B cell (primary cell): Measurements from ENCODE around the gene SRD5A1.

Experiments used
- EZH2 ChIP-seq: IDR thresholded peaks from 2 replicates; pipeline ENCODE4 v1.6.1; 2012; ENCODE audit warnings: borderline replicate concordance, low read depth, mild to moderate bottlenecking, moderate library complexity, low read length; ENCODE audit not compliant: insufficient read depth, poor library complexity, severe bottlenecking
- TF ChIP-seq, protein P1 (sequence below): fragments of 200-600 bp; IDR thresholded peaks from one replicate; pipeline ENCODE4 v1.8.0; 2022; ENCODE audit warnings: antibody characterized with exemption, mild to moderate bottlenecking

GRCh38 chr5:6722015-6722414, 88.8 kb downstream of the SRD5A1 start:
- TF ChIP-seq, protein P1, sequence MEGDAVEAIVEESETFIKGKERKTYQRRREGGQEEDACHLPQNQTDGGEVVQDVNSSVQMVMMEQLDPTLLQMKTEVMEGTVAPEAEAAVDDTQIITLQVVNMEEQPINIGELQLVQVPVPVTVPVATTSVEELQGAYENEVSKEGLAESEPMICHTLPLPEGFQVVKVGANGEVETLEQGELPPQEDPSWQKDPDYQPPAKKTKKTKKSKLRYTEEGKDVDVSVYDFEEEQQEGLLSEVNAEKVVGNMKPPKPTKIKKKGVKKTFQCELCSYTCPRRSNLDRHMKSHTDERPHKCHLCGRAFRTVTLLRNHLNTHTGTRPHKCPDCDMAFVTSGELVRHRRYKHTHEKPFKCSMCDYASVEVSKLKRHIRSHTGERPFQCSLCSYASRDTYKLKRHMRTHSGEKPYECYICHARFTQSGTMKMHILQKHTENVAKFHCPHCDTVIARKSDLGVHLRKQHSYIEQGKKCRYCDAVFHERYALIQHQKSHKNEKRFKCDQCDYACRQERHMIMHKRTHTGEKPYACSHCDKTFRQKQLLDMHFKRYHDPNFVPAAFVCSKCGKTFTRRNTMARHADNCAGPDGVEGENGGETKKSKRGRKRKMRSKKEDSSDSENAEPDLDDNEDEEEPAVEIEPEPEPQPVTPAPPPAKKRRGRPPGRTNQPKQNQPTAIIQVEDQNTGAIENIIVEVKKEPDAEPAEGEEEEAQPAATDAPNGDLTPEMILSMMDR: no peak
- no peak for TF ChIP-seq EZH2
